ACHN (cell line): ENCODE measurements around the gene ACTR3.

ENCODE experiments used
- DNase-seq: peaks from one replicate; pipeline ENCODE4 v3.0.0-alpha.2; 2015
- in situ Hi-C: cut with HindIII; loops from 2 replicates; pipeline ENCODE4 v1.10.0; 2017; ENCODE audit warnings: low sequenced_read_pairs, low pct_ligation_motif_present, low pct_unique_long_range_greater_than_20kb

Gene ACTR3

DNA sequence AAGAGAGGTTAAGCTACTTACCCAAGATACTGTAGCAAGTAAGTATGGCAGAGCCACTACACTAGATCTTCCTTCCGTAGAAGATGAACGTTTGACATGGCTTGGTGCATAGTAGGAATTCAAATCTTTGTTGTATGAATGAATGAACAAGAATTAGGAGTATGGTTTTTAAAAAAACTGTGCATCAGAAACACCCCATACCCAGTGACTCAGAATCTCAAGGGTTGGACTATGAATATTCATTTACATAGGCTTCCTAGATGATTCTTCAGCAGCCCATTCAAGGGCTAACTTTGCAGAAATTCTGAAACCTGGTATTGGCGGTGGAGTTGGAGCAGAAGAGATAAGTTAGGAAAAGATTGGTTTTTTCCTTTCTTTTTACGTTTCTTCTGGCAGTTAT lies 5.4 kb downstream of the ACTR3 start:
- in situ Hi-C loops: no loop called here

DNA sequence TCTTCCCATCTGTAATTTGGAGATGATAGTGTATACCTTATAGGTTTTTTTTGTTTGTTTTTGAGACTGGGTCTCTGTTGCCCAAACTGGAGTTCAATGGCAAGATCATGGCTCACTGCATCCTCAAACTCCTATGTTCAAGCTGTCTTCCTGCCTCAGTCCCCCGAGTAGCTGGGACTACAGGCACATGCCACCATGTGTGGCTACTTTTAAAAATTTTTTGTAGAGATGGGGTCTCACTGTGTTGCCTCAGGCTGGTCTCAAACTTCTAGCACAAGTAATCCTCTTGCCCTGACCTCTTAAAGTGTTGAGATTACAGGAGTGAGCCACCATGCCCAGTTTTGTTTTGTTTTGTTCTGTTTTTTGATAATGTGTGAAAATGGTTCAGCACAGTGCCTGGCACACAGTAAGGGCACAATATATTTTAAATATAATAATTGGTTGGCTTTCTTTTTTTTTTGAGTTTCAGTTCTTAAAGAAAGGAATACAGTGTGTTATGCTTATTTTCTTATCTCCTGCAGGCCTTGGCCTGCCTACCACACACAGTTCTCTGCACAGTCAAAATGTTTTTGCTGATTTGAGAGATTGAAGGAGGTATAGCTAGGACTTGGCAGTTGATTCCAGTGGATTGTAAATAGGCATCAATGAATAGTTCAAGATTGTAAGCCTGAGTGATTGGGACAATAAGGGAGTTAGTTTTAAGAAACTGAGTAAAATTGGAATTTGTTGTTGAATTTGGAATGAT lies 6.1 kb downstream of the ACTR3 start:
- DNase-seq: no peak
- in situ Hi-C loops: no loop called here

More for the DNA sequence above, 5.4 kb downstream of the ACTR3 start:
- peak; percentile 35 for DNase-seq

DNA sequence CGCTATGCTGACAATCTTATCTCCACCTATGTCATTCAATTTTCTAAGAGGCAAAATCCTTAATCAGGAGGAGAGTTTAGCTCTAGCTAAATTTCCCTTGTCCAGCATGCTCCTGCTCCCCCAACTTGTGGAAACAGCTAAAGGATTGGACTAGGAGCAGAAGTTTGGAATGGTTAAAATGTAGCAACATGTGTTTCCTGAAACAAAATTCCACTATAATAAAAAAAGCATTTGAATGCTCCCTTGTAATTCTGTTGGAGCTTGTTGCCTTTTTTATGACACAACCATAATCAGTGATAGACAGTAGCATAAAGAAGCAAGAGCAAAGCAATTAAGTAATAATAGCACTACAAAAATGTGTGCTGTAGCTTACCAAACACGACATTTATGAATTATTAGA lies 6.9 kb downstream of the ACTR3 start:
- DNase-seq: no peak
- in situ Hi-C loops: no loop called here

DNA sequence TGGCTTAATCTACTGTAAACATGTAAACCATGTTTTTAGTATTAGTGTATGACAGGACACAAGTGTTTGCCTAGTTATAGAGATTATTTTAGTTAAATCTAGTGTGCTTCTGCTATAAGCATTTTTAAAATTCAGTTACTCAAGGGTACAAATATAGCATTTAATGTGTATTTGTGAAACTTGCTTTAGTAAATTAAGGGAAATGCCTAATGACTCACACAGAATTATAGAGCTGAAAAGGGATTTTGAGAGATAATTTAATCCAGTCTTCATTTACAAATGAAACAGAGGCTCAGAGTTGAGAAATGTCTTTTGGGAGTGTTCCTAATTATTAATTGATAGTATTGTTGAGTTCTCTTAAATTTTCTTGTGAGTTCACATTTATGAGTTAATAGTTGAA lies 8.2 kb downstream of the ACTR3 start:
- DNase-seq: no peak
- in situ Hi-C loops: no loop called here

DNA sequence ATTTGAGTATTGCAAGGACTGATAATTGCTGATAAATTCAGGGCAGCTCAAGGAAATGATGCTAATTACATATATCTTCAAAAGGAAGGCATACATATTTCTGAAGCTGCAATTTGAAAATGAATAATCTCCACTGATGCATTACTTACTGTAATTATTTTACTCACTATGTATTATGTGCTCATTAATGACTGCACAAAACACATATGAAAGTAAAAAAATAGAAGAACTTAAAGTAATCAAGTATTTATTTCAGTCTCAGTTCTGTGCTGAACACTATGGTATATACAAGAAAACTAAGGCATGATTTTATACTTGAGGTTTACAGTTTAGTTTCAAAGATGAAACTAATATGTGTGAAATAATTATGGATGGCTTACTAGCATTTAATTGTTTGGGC lies 9.3 kb downstream of the ACTR3 start:
- DNase-seq: no peak
- in situ Hi-C loops: no loop called here

DNA sequence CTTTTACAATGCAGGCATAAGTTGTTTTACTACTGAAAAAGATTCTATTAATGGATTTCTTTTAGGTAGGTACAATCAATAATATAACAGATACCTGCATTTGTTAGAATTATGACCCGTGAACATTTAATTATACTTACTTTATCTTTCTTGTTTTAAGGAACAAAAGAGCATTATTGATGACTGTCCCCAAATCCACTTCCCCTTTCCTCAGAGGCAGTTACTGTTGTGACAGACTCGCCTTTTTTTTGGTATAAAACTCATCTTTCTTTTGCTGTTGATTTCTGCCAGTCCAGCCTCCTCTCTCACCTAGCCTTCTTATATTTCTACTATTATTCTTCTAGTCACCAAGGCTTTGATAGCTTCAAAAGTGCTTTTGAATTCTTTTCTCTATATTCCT lies 12.1 kb downstream of the ACTR3 start:
- in situ Hi-C loops: no loop called here
- no peak for DNase-seq

DNA sequence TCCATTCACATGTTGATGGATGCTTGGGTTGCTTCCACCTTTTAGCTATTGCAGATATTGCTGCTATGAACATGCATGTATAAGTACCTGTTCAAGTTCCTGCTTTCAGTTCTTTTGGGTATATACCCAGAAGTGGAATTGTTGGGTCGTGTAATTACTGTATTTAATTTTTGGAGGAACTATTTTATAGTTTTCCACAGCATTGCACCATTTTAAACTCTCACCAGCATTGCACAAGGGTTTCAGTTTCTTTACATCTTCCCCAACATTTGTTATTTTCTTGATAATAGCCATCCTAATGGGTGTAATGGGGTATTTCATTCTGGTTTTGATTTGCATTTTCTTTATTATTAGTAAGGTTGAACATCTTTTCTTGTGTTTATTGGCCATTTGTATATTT lies 16.0 kb downstream of the ACTR3 start:
- no peak for DNase-seq
- in situ Hi-C loops: no loop called here

DNA sequence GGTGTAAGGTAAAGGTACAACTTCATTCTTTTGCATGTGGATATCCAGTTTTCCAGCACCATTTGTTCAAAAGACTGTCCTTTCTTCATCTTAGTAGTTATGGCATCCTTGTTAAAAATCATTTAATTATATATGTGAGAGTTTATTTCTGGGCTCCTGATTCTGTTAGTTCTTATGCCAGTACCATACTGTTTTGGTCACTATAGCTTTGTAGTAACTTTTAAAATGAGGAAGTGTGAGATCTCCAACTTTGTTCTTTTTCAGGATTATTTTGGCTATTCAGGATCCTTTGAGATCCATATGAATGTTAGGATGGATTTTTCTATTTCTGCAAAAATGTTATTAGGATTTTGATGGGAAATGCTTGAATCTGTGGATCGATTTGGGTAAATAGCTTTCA lies 16.8 kb downstream of the ACTR3 start:
- in situ Hi-C loops: no loop called here
- DNase-seq: no peak

DNA sequence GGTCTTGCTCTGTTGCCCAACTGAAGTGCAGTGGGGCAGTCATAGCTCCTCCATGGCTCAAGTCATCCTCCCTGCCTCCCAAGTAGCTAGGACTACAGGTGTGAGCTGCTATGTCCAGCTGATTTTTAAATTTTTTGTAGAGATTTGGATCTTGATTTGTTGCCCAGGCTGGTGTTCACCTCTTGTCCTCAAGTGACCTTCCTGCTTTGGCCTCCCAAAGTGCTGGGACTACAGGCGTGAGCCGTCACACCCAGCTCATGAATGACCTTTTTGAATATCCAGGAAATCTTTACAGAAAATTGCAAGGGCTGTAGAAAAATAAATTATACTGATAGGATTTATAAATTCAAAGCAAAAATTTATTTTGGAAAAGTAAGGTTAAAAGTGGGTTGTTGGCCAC lies 17.4 kb downstream of the ACTR3 start:
- DNase-seq: no peak
- in situ Hi-C loops: no loop called here

DNA sequence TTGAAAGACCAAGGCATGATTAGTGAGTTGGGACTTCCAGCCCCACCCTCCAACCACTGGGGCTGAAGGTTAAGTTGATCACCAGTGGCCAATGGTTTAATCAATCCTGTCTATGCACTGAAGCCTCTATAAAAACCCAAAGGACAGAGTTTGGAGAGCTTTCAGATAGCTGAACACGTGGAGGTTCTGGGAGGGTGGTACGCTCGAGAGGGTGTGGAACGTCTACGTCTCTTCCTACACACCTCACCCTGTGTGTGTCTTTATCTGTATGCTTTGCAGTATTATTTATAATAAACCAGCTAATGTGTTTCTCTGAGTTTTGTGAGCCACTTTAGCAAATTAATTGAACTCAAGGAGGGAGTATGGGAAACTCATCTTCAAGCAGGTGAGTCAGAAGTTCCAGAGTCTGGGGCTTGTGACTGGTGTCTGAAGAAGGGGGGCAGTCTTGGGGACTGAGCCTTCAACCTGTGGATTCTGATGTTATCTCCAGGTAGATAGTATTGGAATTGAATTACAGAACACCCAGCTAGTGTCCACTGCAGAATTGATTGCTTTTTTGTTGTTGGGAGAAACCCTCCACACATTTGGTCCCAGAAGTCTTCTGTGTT lies 20.3 kb downstream of the ACTR3 start:
- in situ Hi-C loops: no loop called here
- peak; percentile 34 for DNase-seq

DNA sequence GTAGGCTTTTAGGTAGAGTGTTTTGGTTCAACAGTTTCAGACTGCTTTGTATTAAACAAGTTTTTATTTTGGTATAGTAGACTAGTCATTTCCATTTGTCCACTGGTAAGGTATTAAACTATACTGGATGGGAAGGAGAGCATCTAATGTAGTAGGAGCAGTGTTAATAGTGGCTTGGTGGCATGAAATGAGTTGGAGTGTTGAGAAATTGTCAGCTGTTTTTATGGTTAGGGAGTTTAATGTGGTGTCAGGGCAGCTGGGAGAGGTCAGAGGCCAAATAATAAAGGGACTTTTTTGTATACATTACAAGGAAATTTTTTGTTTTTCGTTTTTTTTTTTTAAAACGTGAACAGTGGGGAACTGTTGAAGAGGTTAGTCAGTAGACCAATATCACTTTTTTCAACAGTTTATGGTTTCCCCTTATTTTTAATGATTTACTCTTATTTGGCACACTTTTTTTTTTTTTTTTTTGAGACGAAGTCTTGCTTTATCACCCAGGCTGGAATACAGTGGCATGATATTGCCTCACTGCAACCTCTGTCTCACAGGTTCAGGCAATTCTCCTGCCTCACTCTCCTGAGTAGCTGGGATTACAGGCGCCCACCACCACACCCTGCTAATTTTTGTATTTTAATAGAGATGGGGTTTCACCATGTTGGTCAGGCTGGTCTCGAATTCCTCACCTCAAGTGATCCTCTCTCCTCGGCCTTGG lies 21.2 kb downstream of the ACTR3 start:
- no peak for DNase-seq
- in situ Hi-C loops: no loop called here

DNA sequence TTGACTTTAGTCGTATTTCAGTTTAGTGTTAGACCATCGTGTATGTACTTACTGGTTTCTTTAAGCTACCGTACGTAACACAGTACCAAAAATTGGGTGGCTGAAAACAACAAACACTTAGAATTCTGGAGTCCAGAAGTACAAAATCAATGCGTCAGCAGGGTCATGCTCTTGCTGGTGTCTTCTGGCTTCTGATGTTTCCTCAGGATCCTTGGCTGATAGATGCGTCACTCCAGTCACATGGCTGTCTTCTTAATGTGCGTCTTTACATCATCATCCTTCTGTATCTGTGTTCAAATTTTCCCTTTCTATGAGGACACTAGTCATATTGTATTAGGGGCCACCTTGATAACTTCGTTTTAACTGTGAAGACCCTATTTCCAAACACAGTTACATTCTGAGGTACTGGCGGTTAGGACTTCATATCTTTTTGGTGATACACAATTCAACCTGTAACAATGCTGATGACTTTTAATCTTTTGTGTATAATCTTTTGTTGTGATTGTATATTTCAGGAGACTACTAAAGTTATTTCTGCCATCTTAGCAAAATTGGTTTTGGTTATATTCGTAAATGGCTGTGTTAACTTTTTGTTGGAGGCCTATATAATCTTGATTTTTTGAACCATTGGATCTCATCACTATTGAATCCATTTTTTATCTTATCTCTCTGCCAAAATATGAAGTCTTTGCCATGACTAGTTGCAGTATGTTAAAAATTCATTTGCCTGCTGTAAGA lies 25.4 kb downstream of the ACTR3 start:
- DNase-seq: no peak
- in situ Hi-C loops: no loop called here

DNA sequence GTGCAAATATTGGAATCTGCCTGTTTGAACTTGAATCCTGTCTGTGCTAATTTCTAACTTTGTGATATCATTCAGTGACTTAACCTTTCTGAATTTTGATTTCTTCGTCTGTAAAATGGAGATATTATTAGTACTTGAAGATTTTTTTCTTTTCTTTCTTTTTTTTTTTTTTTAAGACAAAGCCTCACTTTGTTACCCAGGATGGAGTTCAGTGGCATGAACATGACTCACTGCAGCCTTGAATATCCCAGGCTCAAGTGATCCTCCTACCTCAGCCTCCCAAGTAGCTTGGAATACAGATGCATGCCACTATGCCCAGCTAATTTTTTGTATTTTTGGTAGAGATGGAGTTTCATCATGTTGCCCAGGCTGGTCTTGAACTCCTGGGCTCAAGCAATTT lies 28.3 kb downstream of the ACTR3 start:
- no peak for DNase-seq

DNA sequence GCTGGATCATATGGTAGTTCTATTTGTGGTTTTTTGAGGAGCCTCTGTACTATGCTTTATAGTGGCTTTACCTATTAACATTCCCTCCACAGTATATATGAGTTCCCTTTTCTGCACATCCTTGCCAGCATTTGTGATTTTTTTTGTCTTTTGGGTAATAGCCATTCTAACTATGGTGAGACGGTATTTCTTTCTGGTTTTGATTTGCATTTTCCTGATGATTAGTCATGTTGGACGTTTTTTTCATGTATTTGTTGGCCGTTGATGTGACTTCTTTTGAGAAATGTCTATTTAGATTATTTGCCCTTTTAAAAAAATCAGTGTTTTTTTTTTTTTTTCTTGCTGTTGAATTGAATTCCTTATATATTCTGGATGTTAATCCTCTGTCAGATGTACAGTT lies 31.1 kb downstream of the ACTR3 start:
- DNase-seq: no peak
- in situ Hi-C loops: no loop called here

More for the DNA sequence above, 28.3 kb downstream of the ACTR3 start:
- in situ Hi-C loops: no loop called here

DNA sequence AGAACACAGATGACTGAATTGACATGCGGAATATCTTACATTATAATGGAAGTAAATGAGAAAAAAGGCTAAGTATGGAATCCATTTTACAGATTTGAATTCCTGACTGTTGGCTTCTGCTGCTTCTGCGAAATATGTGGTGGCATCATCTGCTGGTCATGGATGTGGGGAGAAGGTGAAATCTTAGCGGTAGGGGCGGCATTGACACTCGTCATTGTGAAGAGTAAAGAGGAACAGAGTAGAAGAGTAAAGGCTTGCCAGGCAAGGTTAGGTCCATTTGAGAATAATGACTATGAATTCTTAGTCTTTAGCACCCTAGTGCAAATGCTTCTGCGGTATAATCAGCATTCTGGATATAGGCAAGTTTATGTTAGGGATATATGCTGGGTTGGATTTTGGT lies 32.4 kb downstream of the ACTR3 start:
- in situ Hi-C loops: no loop called here
- no peak for DNase-seq

DNA sequence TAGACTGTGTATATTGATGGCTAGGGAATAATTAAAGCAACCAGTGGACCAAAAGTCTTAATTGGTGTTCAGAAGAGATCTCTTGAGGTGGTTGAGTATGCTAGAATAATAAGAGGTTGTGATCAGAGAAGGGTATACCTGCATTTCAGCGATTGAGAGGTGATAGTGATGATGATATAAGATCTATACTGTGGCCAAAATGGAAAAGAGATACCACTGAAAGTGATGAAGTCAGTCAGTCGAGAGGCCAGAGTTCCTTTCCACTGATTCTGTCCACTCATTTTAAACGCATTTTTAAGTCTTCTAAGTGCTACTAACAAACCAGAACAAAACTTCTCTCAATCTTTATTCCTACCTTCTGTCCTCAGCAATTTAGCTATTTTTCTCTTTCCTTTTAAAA lies 32.9 kb downstream of the ACTR3 start:
- in situ Hi-C loops: no loop called here
- DNase-seq: no peak

DNA sequence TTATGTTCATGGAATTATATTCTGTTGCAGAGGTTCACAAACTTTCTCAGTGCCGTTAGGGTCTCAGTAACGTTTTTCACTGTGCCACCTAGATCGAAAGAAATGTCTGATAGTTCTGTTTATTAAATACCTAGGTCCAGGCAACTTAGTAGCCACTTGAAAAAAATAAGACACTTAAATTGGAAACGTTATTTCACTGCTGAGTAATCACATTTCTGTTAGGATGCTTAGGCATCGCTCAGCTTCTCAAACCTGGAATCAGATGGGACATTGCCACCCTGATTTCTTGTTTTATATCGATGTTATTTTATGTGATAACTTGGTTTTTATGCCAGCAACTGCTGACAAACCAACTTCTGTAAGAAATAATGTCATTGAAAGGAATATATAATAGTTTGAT lies 36.0 kb downstream of the ACTR3 start:
- DNase-seq: no peak
- in situ Hi-C loops: no loop called here

DNA sequence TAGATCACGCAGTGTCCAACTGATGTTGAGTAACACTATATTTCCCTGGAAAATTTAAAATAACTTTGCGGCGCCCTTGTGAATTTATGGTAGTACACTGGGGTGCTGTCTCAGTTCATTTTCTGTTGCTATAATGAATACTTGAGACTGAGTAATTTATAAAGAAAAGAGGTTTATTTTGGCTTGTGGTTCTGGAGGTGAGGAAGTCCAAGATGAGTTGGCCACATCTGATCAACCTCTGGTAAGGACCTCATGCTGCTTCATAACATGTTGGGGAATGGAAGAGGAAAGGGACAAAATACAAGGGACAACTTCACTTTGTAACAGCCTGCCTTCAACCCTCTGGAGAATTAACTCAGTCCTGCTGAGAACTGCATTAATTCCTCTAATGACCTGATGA lies 36.4 kb downstream of the ACTR3 start:
- DNase-seq: no peak
- in situ Hi-C loops: no loop called here

DNA sequence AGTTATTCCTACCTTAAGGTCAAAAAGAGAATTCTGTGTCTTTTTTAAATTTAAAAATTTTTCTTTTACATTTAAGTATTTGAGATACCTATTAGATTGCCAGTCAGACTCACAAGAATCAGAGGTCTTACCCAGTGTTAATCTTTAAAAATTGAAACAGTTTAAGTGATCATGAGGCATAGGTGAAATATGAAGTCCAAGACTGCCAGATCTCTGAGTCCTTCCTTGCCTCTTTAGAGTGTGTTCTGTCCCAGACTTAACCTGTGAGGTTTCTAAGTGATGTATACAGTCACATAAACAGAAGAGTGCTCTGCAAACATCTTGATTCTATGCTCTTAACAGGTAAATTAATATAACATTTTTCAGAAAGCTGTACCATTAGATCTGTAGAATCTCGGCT lies 40.6 kb downstream of the ACTR3 start:
- DNase-seq: peak; percentile 48
- in situ Hi-C loops: no loop called here
